HFFc6 (cell line): ENCODE data around the gene ART5. TPM values are rescaled to one million over a fixed set of nuclear protein-coding genes. Genes with fewer than 3 reads are reported as not detected.

ENCODE experiments used
- DNase-seq: peaks from one replicate; pipeline ENCODE4 v3.0.0-alpha.2; 2018
- H3K27ac Mint-ChIP-seq: 2 replicates; pipeline ENCODE4 v1.8.0; 2020; ENCODE audit warnings: mild to moderate bottlenecking, mixed read lengths
- H3K27me3 Mint-ChIP-seq: 2 replicates; pipeline ENCODE4 v1.8.0; 2021; ENCODE audit warnings: mild to moderate bottlenecking, moderate library complexity, mixed read lengths; ENCODE audit not compliant: insufficient read depth
- H3K36me3 Mint-ChIP-seq: 2 replicates; pipeline ENCODE4 v1.8.0; 2021; ENCODE audit warnings: low read depth, mixed read lengths
- H3K4me1 Mint-ChIP-seq: 2 replicates; pipeline ENCODE4 v1.8.0; 2020; ENCODE audit warnings: low read depth, mixed read lengths
- H3K4me3 Mint-ChIP-seq: 2 replicates; pipeline ENCODE4 v1.8.0; 2020; ENCODE audit warnings: mild to moderate bottlenecking, moderate library complexity, mixed read lengths
- H3K9me3 Mint-ChIP-seq: 2 replicates; pipeline ENCODE4 v1.8.0; 2020; ENCODE audit warnings: mild to moderate bottlenecking, mixed read lengths
- total RNA-seq, 6 experiments: library from RNA; stranded (reverse); fragmentation: NEBNext Ultra II Directional; extraction: Animal tissue kit (Norgen Biotek cat#: 25700); gene quantifications; 2 replicates in 1 of 6; 3 replicates in 5 of 6; pipeline ENCODE4 v1.2.3, GENCODE V29; 2021
- TF ChIP-seq, protein P1 (sequence below): fragments of 200-600 bp; sonication (generic); IDR thresholded peaks from 2 replicates; pipeline ENCODE4 v1.5.0; 2021; ENCODE audit warnings: antibody characterized with exemption, mild to moderate bottlenecking

Gene ART5
- total RNA-seq, 6 experiments from 2014 or later, result not detected

DNA sequence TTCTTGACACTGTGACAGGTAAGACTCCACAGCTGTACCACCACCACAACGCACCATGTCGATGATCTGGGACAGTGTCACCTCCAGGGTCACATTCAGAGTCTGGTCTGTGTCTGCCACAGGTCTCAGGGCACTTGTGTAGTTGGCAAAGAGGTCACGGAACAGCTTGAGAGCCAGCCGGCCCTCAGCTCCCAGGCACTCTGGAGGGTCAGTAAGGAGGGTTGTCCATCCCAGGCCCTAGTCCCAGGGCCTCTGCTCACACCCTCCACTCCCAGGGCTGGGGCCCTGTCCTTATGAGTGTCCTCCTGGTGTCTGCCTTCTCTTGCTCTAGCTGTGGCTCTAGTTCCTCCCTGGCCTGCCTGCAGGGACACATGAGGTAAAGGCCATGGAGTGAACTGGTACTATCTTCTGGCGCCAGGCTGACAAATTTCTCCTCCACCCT, 28.0 kb upstream of the ART5 start:
- Mint-ChIP-seq H3K4me1 (peaks cover 9% of the 10 kb centered on the region), H3K36me3 (peaks cover 36% of the 10 kb centered on the region), H3K27me3 (peaks cover 4% of the 10 kb centered on the region; the same call in 1 of the 2 replicates), H3K4me3 (no peak overlapping the region), H3K27ac (peak overlapping the region; percentile 3; the same call in 1 of the 2 replicates), H3K9me3 (no peaks in the 10 kb centered on the region)
- no peak for DNase-seq
- TF ChIP-seq, protein P1, sequence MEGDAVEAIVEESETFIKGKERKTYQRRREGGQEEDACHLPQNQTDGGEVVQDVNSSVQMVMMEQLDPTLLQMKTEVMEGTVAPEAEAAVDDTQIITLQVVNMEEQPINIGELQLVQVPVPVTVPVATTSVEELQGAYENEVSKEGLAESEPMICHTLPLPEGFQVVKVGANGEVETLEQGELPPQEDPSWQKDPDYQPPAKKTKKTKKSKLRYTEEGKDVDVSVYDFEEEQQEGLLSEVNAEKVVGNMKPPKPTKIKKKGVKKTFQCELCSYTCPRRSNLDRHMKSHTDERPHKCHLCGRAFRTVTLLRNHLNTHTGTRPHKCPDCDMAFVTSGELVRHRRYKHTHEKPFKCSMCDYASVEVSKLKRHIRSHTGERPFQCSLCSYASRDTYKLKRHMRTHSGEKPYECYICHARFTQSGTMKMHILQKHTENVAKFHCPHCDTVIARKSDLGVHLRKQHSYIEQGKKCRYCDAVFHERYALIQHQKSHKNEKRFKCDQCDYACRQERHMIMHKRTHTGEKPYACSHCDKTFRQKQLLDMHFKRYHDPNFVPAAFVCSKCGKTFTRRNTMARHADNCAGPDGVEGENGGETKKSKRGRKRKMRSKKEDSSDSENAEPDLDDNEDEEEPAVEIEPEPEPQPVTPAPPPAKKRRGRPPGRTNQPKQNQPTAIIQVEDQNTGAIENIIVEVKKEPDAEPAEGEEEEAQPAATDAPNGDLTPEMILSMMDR, result no peak

DNA sequence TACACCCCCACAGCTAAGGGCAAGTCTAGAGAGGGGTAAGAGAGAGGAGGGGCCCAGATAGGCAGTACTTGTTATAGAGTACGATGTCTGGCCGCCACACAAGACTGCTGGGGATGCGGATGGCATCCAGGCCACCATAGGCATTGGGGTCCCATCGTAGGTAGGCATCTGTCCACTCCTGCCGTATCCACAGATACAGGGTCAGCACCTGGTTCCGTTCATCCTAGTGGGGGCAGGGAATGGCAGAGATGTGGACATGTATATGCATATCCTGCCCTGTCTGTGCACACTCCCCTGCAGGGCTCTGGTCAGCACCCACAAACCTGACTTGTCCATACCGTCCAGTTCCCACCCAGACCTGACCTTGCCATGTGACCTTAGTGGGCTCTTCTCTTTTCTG, 27.3 kb upstream of the ART5 start:
- peaks cover 36% of the 10 kb centered on the region for H3K36me3 Mint-ChIP-seq

DNA sequence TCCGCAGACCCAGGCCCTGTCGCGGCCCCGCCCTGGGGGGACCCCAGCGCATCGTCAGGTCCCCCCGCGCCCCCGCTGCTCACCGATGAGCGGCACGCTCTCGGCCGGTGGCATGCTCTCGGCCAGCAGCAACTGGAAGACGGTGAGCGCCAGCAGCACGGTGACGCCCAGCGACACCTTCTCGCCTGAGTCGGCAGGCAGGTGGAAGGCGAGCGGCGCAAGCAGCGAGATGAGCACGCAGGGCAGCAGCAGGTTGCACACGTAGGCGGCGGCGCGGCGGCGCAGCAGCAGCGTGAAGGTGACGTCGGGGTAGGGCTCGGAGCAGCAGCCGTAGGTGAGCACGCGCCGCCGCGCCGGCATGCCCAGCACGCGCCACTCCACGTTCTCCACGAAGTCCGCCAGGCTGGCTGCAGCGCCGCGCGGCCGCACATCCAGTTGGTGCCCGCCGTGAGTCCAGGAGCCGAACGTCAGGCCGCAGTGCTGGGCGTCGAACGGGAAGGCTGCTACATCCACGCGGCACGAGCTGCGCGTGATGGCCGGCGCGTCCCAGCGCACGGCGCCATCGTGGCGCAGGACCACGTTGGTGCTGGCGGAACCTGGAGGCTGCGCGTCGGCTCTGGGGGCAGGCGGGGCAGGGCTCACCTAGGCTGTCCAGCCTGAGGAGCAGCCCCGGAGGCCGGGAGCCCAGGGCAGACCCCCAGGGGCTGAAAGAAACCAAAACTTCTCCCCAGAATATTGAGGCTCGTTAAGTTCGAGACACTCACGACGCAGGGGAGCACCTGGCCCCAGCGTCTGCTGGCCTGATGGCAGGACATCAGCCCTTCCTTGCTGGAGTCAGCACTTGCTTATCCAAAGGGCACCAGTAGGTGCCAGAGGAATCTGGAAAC, 25.6 kb upstream of the ART5 start:
- Mint-ChIP-seq H3K27me3 (peaks cover 4% of the 10 kb centered on the region), H3K9me3 (no peaks in the 10 kb centered on the region), H3K4me3 (no peak overlapping the region), H3K27ac (no peak overlapping the region), H3K4me1 (no peaks in the 10 kb centered on the region), H3K36me3 (peaks cover 27% of the 10 kb centered on the region)
- TF ChIP-seq, protein P1, result no peak
- no peak for DNase-seq

More for the DNA sequence above, 27.3 kb upstream of the ART5 start:
- TF ChIP-seq, protein P1, result no peak
- no peaks in the 10 kb centered on the region for H3K9me3 Mint-ChIP-seq
- H3K27ac Mint-ChIP-seq, result no peak overlapping the region
- H3K4me3 Mint-ChIP-seq, result no peak overlapping the region
- peaks cover 3% of the 10 kb centered on the region for H3K4me1 Mint-ChIP-seq
- DNase-seq, result no peak
- peaks cover 4% of the 10 kb centered on the region; the same call in 1 of the 2 replicates for H3K27me3 Mint-ChIP-seq

DNA sequence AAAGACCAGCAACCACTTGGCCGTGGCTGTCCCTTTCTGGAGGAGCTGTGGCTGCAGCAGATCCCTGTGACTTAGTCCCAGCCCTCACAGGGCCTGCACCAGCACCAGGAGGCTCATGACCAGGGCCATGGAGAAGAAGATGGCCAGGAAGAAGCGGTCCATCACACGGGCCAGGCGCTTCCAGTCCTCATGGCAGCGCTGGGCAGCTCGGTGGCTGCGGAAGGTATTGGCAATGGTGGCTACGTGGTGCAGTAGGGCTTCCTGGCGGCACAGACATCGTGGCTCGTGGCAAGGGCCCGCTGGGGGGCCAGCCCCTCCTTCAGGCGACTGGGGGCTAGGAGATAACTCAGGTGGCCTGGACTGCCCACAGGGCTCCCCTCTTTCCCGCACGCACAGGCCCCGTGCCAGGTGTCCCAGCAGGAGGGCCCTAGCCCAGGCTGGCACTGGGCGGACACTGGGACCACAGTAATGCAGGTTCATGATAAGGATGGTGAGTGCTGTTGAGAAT, 24.3 kb upstream of the ART5 start:
- no peak overlapping the region for H3K4me3 Mint-ChIP-seq
- H3K27ac Mint-ChIP-seq, result no peak overlapping the region
- no peak for DNase-seq

DNA sequence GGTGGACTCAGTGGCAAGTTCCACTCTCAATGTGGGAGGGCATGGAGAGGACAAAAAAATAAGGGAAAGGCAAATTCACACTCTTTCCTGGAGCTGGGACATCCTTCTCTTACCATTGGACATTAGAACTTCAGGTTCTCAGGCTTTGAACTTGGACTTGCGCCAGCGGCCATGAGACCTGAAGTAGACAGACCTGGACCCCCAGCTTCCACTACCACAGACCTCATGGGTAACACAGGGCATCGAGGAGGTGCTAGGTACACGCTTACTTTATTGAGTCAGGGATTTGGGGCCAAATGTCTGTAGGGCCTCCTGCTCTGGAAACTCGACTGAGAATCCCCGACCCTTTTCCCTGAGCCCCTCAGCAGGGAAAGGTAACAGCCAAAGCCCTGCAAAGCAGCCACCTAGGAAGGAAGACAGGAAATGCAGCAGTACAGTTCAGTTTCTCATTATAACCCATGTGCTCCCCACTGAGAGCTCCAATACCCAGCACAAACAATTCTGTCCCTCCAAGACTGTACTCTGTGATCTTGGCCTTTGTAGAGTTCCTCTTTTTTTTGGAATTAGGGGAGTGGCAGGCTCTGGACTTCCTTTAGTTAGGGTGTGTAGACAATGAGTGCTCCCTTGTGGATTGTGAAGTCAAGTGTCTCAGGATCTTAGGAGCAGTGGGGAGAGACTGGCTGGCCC, 23.7 kb upstream of the ART5 start:
- H3K36me3 Mint-ChIP-seq, result peaks cover 24% of the 10 kb centered on the region
- H3K9me3 Mint-ChIP-seq, result no peaks in the 10 kb centered on the region
- DNase-seq, result no peak
- no peak overlapping the region for H3K4me3 Mint-ChIP-seq
- TF ChIP-seq, protein P1, result no peak
- H3K4me1 Mint-ChIP-seq, result no peaks in the 10 kb centered on the region
- H3K27me3 Mint-ChIP-seq, result peaks cover 1% of the 10 kb centered on the region
- H3K27ac Mint-ChIP-seq, result no peak overlapping the region

More for the DNA sequence above, 24.3 kb upstream of the ART5 start:
- no peaks in the 10 kb centered on the region for H3K4me1 Mint-ChIP-seq
- H3K27me3 Mint-ChIP-seq, result peaks cover 4% of the 10 kb centered on the region
- TF ChIP-seq, protein P1, result no peak
- no peaks in the 10 kb centered on the region for H3K9me3 Mint-ChIP-seq
- H3K36me3 Mint-ChIP-seq, result peaks cover 24% of the 10 kb centered on the region
